GM12878 (cell line): ENCODE results near the gene KRT78. TPM values are rescaled to one million over a fixed set of nuclear protein-coding genes. Genes with fewer than 3 reads are reported as not detected.

Source experiments
- ATAC-seq: fragments of 200-7000 bp; cut with Tn5 transposase; 3 replicates; pipeline ENCODE4 v1.9.1; 2020; ENCODE audit warnings: mild to moderate bottlenecking, moderate library complexity
- BruUV-seq: library from RNA; stranded (reverse); fragments of 400-500 nt; replicated peaks from 2 replicates; lab custom pipeline; 2021; lab: Mats Ljungman, UMichigan
- CTCF ChIA-PET: fragments of 300-600 bp; sonication (Branson Sonifier 250); formaldehyde crosslinking; extraction: SDS; loops from one replicate; lab custom pipeline; 2021; ENCODE audit warnings: inconsistent platforms; lab: Yijun Ruan, JAX
- POLR2A ChIA-PET: fragments of 350-600 bp; formaldehyde crosslinking; extraction: SDS; loops from one replicate; lab custom pipeline; 2021; ENCODE audit warnings: inconsistent platforms; lab: Charles Lee
- RAD21 ChIA-PET: fragments of 300-600 bp; sonication (Branson Sonifier 250); formaldehyde crosslinking; loops from one replicate; lab custom pipeline; 2023; ENCODE audit warnings: antibody characterized with exemption; ENCODE audit not compliant: unreplicated experiment; lab: Charles Lee
- SMC1A ChIA-PET: fragments of 300-600 bp; sonication (Branson Sonifier 250); formaldehyde crosslinking; loops from one replicate; lab custom pipeline; 2023; ENCODE audit not compliant: unreplicated experiment, uncharacterized antibody; lab: Charles Lee
- DNase-seq: peaks from one replicate; pipeline ENCODE4 v3.0.0-alpha.2; 2011; ENCODE audit warnings: low read depth, low spot score
- FAIRE-seq: peaks from 3 replicates; lab custom pipeline; 2011; peaks lifted over from hg19 to GRCh38; lab: Jason Lieb, UNC
- H2AFZ ChIP-seq: 2 replicates; pipeline ENCODE4 v1.6.0; 2011; ENCODE audit warnings: low read depth, low read length, control low read depth; ENCODE audit not compliant: control insufficient read depth
- H3K27ac ChIP-seq: 2 replicates; pipeline ENCODE4 v1.5.1; 2011; ENCODE audit warnings: control low read depth; ENCODE audit not compliant: control insufficient read depth, insufficient read depth
- H3K27me3 ChIP-seq, 2 experiments: replicated peaks in 1 of 2; 2 replicates each; pipeline versions ENCODE4 v1.6.0 to v1.6.1; 2011; ENCODE audit warnings: low read length in 1 of 2; ENCODE audit not compliant: control insufficient read depth in 2 of 2, insufficient read depth in 2 of 2
- H3K36me3 ChIP-seq, 2 experiments: 2 replicates each; pipeline ENCODE4 v1.5.1; 2011; ENCODE audit warnings: low read length in 1 of 2; ENCODE audit not compliant: control insufficient read depth in 2 of 2, insufficient read depth in 2 of 2
- H3K4me1 ChIP-seq: 2 replicates; pipeline ENCODE4 v1.6.1; 2011; ENCODE audit warnings: mild to moderate bottlenecking, low read length, moderate library complexity, mixed read lengths; ENCODE audit not compliant: control insufficient read depth, insufficient read depth
- H3K4me2 ChIP-seq: 2 replicates; pipeline ENCODE4 v1.6.0; 2011; ENCODE audit warnings: control low read depth; ENCODE audit not compliant: control insufficient read depth, insufficient read depth
- H3K4me3 ChIP-seq: fragments of 200-600 bp; sonication (generic); 2 replicates; pipeline ENCODE4 v1.5.1; 2016
- H3K79me2 ChIP-seq: 2 replicates; pipeline ENCODE4 v1.6.0; 2011; ENCODE audit warnings: low read length; ENCODE audit not compliant: control insufficient read depth, insufficient read depth
- H3K9ac ChIP-seq: 2 replicates; pipeline ENCODE4 v1.8.0; 2011; ENCODE audit warnings: low read length, control low read depth, mixed read lengths; ENCODE audit not compliant: control insufficient read depth, insufficient read depth
- H3K9me3 ChIP-seq: replicated peaks from 3 replicates; pipeline ENCODE4 v1.5.1; 2011; ENCODE audit warnings: mild to moderate bottlenecking, low read length; ENCODE audit not compliant: control insufficient read depth, insufficient read depth
- H4K20me1 ChIP-seq: 2 replicates; pipeline ENCODE4 v1.6.0; 2011; ENCODE audit not compliant: control insufficient read depth, insufficient read depth
- ATF2 ChIP-seq: IDR thresholded peaks from 2 replicates; pipeline ENCODE4 v1.6.1; 2012; ENCODE audit warnings: low read length, inconsistent platforms
- BMI1 ChIP-seq: fragments of 450-650 bp; IDR thresholded peaks from 2 replicates; pipeline ENCODE4 v1.6.1; 2016; ENCODE audit warnings: mild to moderate bottlenecking, moderate library complexity, borderline replicate concordance
- BRCA1 ChIP-seq: IDR thresholded peaks from 2 replicates; pipeline ENCODE4 v1.6.1; 2011; ENCODE audit warnings: low read depth, low read length, improper control_type of control experiment
- EED ChIP-seq: sonication (generic); IDR thresholded peaks from 2 replicates; pipeline ENCODE4 v1.6.1; 2016; ENCODE audit warnings: antibody characterized with exemption, low read depth
- GATAD2B ChIP-seq: fragments of 450-650 bp; conservative IDR thresholded peaks from 2 replicates; pipeline ENCODE4 v1.6.1; 2017; ENCODE audit warnings: low read depth, mild to moderate bottlenecking, moderate library complexity
- MEF2B ChIP-seq: fragments of 450-650 bp; IDR thresholded peaks from 2 replicates; pipeline ENCODE4 v1.6.1; 2018; ENCODE audit warnings: mild to moderate bottlenecking, moderate library complexity; ENCODE audit not compliant: partially characterized antibody, poor library complexity, severe bottlenecking
- MTA2 ChIP-seq: fragments of 450-650 bp; IDR thresholded peaks from 2 replicates; pipeline ENCODE4 v1.6.1; 2016; ENCODE audit warnings: low read depth, mild to moderate bottlenecking, moderate library complexity
- NBN ChIP-seq: fragments of 450-650 bp; IDR thresholded peaks from 2 replicates; pipeline ENCODE4 v1.6.1; 2016
- PAX5 ChIP-seq: IDR thresholded peaks from 2 replicates; pipeline ENCODE4 v1.6.1; 2011; ENCODE audit warnings: low read depth, low read length, borderline replicate concordance
- POLR2AphosphoS5 ChIP-seq: IDR thresholded peaks from 2 replicates; pipeline ENCODE4 v1.6.1; 2011; ENCODE audit warnings: mild to moderate bottlenecking, low read length, inconsistent platforms
- SIX5 ChIP-seq: IDR thresholded peaks from 2 replicates; pipeline ENCODE4 v1.6.1; 2011; ENCODE audit warnings: mild to moderate bottlenecking, low read depth, low read length, moderate library complexity; ENCODE audit not compliant: severe bottlenecking
- SUPT20H ChIP-seq: IDR thresholded peaks from 2 replicates; pipeline ENCODE4 v1.6.1; 2011; ENCODE audit warnings: low read depth, mild to moderate bottlenecking, low read length, moderate library complexity, borderline replicate concordance; ENCODE audit not compliant: control insufficient read depth
- USF1 ChIP-seq: IDR thresholded peaks from 2 replicates; pipeline ENCODE4 v1.6.1; 2011; ENCODE audit warnings: borderline replicate concordance, low read depth, mild to moderate bottlenecking, moderate library complexity, mixed read lengths, low read length; ENCODE audit not compliant: insufficient read depth; ENCODE audit errors: extremely low read length
- YY1 ChIP-seq: IDR thresholded peaks from 2 replicates; pipeline ENCODE4 v1.6.1; 2011; ENCODE audit warnings: low read depth, mild to moderate bottlenecking, low read length
- ZNF274 ChIP-seq: IDR thresholded peaks from one replicate; pipeline ENCODE4 v1.8.0; 2011; ENCODE audit not compliant: insufficient read length, insufficient read depth
- WGBS: methylation state at CpG from one replicate; pipeline ENCODE4 v1.1.6; 2016; ENCODE audit warnings: low lambda C conversion rate; ENCODE audit not compliant: insufficient replicate concordance, insufficient coverage; ENCODE audit errors: missing lambda C conversion rate; 5-methylcytosine and 5-hydroxymethylcytosine counted together
- in situ Hi-C: fragments of 300-500 bp; cut with MboI; formaldehyde crosslinking; loops from 9 replicates; pipeline ENCODE4 v1.14.3; 2018; ENCODE audit warnings: mixed read lengths
- intact Hi-C: fragments of 100-400 bp; cut with micrococcal nuclease; formaldehyde crosslinking; loops from one replicate; pipeline ENCODE4 v1.14.2; 2022; ENCODE audit not compliant: unreplicated experiment
- polyA plus RNA-seq, 11 experiments: library from polyadenylated mRNA; depleted of rRNA in 4 of 11; unstranded in 6 of 11; stranded (reverse) in 5 of 11; fragments of >200 nt; fragmentation: Nextera tagmentation in 4 of 11; fragmentation: Illumina TruSeq in 1 of 11; extraction: Ambion mirVana in 4 of 11; extraction: Trizol in 1 of 11; gene quantifications; 1 replicate in 1 of 11; 2 replicates in 10 of 11; pipeline versions ENCODE4 v1.2.1 to v1.2.3, GENCODE V29; 2011 to 2016; ENCODE audit warnings: inconsistent platforms in 2 of 11, missing spikeins in 2 of 11, low read depth in 1 of 11
- total RNA-seq, 4 experiments: library from RNA; depleted of rRNA in 3 of 4; stranded (reverse); fragments of >200 nt in 3 of 4; fragmentation: Illumina TruSeq in 1 of 4; extraction: Trizol in 1 of 4; gene quantifications; 2 replicates each; pipeline versions ENCODE4 v1.2.1 to v1.2.3, GENCODE V29; 2013 to 2021
- TF ChIP-seq, protein P1 (sequence below): fragments of 450-650 bp; formaldehyde crosslinking; IDR thresholded peaks from 2 replicates; pipeline ENCODE4 v1.5.0; 2022; ENCODE audit warnings: mild to moderate bottlenecking, missing genetic modification characterization
- TF ChIP-seq, protein P2 (sequence below): fragments of 450-650 bp; IDR thresholded peaks from 2 replicates; pipeline ENCODE4 v1.6.1; 2016; ENCODE audit warnings: mild to moderate bottlenecking

The KRT78 gene
- total and polyA plus RNA-seq, 10 of the 15 experiments (the other 5 are each of a cell fraction or from before 2014, with no cell fraction given): 0.07 TPM; not detected in 9

- SMC1A ChIA-PET: no interaction called here
- FAIRE-seq: no peak
- TF ChIP-seq BMI1: no peak
- no peak for TF ChIP-seq ATF2
- no peak for TF ChIP-seq EED
- no peak for TF ChIP-seq MTA2
- TF ChIP-seq POLR2AphosphoS5: no peak
- TF ChIP-seq ZNF274: no peak
- TF ChIP-seq MEF2B: no peak
- no peak for TF ChIP-seq USF1
- TF ChIP-seq, protein P1, sequence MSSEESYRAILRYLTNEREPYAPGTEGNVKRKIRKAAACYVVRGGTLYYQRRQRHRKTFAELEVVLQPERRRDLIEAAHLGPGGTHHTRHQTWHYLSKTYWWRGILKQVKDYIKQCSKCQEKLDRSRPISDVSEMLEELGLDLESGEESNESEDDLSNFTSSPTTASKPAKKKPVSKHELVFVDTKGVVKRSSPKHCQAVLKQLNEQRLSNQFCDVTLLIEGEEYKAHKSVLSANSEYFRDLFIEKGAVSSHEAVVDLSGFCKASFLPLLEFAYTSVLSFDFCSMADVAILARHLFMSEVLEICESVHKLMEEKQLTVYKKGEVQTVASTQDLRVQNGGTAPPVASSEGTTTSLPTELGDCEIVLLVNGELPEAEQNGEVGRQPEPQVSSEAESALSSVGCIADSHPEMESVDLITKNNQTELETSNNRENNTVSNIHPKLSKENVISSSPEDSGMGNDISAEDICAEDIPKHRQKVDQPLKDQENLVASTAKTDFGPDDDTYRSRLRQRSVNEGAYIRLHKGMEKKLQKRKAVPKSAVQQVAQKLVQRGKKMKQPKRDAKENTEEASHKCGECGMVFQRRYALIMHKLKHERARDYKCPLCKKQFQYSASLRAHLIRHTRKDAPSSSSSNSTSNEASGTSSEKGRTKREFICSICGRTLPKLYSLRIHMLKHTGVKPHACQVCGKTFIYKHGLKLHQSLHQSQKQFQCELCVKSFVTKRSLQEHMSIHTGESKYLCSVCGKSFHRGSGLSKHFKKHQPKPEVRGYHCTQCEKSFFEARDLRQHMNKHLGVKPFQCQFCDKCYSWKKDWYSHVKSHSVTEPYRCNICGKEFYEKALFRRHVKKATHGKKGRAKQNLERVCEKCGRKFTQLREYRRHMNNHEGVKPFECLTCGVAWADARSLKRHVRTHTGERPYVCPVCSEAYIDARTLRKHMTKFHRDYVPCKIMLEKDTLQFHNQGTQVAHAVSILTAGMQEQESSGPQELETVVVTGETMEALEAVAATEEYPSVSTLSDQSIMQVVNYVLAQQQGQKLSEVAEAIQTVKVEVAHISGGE (CRISPR knock-in tag): no peak
- TF ChIP-seq, protein P2, sequence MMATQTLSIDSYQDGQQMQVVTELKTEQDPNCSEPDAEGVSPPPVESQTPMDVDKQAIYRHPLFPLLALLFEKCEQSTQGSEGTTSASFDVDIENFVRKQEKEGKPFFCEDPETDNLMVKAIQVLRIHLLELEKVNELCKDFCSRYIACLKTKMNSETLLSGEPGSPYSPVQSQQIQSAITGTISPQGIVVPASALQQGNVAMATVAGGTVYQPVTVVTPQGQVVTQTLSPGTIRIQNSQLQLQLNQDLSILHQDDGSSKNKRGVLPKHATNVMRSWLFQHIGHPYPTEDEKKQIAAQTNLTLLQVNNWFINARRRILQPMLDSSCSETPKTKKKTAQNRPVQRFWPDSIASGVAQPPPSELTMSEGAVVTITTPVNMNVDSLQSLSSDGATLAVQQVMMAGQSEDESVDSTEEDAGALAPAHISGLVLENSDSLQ: no peak
- no peak for TF ChIP-seq PAX5
- no peak for TF ChIP-seq BRCA1
- TF ChIP-seq YY1: no peak
- TF ChIP-seq GATAD2B: no peak
- no peak for TF ChIP-seq SIX5
- TF ChIP-seq NBN: no peak
- no peak for TF ChIP-seq SUPT20H
Observed at GRCh38 chr12:52856787-52857186, 8.0 kb upstream of the KRT78 start.

More at GRCh38 chr12:52856787-52857186, 8.0 kb upstream of the KRT78 start:
- in situ Hi-C loops: no loop called here
- DNase-seq (no peak), ATAC-seq (no peak)
- ChIA-PET RAD21 (no interaction called here), POLR2A (no interaction called here), CTCF (interaction anchor here (1.1 kb wide), 1 partner anchor 9 kb away, joined by 3 read pairs; no protein-coding TSS in a partner anchor)
- Histone ChIP-seq H3K9ac (no peak overlapping the region), H4K20me1 (no peaks in the 10 kb centered on the region), H2AFZ (no peak overlapping the region), H3K36me3 (no peaks in the 10 kb centered on the region), H3K27me3 (peaks cover 0 to 4% of the 10 kb centered on the region in 2 experiments; a peak in 2 of 4 replicates), H3K79me2 (no peaks in the 10 kb centered on the region), H3K9me3 (no peaks in the 10 kb centered on the region), H3K4me1 (no peaks in the 10 kb centered on the region), H3K4me2 (no peak overlapping the region), H3K4me3 (no peak overlapping the region), H3K27ac (no peak overlapping the region)
- intact Hi-C loops: no loop called here
- no TSS peak for BruUV-seq
- 57% methylated on average over 3 of the region's 3 CpGs for WGBS
